HCT116 (cell line): ENCODE measurements around the gene KLHDC7A.

Experiments used
- POLR2AphosphoS5 ChIP-seq: IDR thresholded peaks from 2 replicates; pipeline ENCODE4 v1.6.1; 2011; ENCODE audit warnings: mild to moderate bottlenecking, low read depth, low read length, moderate library complexity
- SIN3A ChIP-seq: IDR thresholded peaks from 2 replicates; pipeline ENCODE4 v1.6.1; 2012; ENCODE audit warnings: low read depth
- YY1 ChIP-seq: IDR thresholded peaks from 2 replicates; pipeline ENCODE4 v1.6.1; 2011; ENCODE audit warnings: low read length, low read depth, moderate library complexity, mild to moderate bottlenecking; ENCODE audit not compliant: insufficient replicate concordance; ENCODE audit errors: extremely low read depth
- TF ChIP-seq, protein P1 (sequence below), 3 experiments: fragments of 200-600 bp in 1 of 3; sonication (generic) in 1 of 3; IDR thresholded peaks in 2 of 3; conservative IDR thresholded peaks in 1 of 3; 2 replicates each; pipeline ENCODE4 v1.5.1; 2012 to 2017; ENCODE audit warnings: low read depth in 2 of 3, low read length in 2 of 3, antibody characterized with exemption in 1 of 3, borderline replicate concordance in 1 of 3, control low read depth in 1 of 3, mild to moderate bottlenecking in 1 of 3, mixed read lengths in 1 of 3, mixed run types in 1 of 3, moderate library complexity in 1 of 3; ENCODE audit not compliant: insufficient read depth in 1 of 3

DNA sequence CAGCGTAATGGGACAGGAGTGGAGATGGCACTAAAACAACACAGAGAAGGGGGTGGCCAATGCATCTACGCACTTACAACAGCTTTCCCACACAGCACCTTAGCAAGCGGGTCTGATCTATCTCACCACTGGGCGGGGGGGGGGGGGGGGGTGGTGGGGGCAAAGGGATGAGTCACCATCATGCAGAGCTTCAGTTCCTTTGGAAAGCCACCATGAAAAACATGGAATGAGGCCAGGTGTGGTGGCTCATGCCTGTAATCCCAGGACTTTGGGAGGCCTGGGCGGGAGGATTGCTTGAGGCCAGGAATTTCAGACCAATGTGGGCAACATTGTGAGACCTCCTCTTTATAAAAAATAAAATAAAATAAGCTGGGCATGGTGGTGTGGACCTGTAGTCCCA lies 47.2 kb downstream of the KLHDC7A start:
- TF ChIP-seq, protein P1, sequence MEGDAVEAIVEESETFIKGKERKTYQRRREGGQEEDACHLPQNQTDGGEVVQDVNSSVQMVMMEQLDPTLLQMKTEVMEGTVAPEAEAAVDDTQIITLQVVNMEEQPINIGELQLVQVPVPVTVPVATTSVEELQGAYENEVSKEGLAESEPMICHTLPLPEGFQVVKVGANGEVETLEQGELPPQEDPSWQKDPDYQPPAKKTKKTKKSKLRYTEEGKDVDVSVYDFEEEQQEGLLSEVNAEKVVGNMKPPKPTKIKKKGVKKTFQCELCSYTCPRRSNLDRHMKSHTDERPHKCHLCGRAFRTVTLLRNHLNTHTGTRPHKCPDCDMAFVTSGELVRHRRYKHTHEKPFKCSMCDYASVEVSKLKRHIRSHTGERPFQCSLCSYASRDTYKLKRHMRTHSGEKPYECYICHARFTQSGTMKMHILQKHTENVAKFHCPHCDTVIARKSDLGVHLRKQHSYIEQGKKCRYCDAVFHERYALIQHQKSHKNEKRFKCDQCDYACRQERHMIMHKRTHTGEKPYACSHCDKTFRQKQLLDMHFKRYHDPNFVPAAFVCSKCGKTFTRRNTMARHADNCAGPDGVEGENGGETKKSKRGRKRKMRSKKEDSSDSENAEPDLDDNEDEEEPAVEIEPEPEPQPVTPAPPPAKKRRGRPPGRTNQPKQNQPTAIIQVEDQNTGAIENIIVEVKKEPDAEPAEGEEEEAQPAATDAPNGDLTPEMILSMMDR (IDR thresholded peaks at IDR 0.05 in 2 of 3, conservative IDR thresholded peaks at IDR 0.05 in 1 of 3; ENCODE audit: borderline replicate concordance in 1 of 3, insufficient read depth in 1 of 3, low read depth in 2 of 3, low read length in 2 of 3): no peak
- no peak for TF ChIP-seq YY1
- TF ChIP-seq POLR2AphosphoS5: no peak
- TF ChIP-seq SIN3A: no peak
